Measurements from ENCODE around the gene HPSE2.

Gene HPSE2

GRCh38 chr10:98478430-98479222 is 757.0 kb downstream of the HPSE2 start:
- H3K27ac ChIP-seq = no peak overlapping the region

GRCh38 chr10:98477861-98478260 is 757.8 kb downstream of the HPSE2 start:
- H3K27ac ChIP-seq = no peak overlapping the region
- no peak for TF ChIP-seq CTCF (conservative IDR thresholded peaks at IDR 0.05)

More at GRCh38 chr10:98478430-98479222, 757.0 kb downstream of the HPSE2 start:
- no peak for TF ChIP-seq CTCF (conservative IDR thresholded peaks at IDR 0.05)

- H3K27ac ChIP-seq = no peak overlapping the region
- no peak for TF ChIP-seq CTCF (conservative IDR thresholded peaks at IDR 0.05)
Measured at GRCh38 chr10:98474628-98475027, 761.0 kb downstream of the HPSE2 start.

- TF ChIP-seq CTCF (conservative IDR thresholded peaks at IDR 0.05) = no peak
- H3K27ac ChIP-seq = no peak overlapping the region
Measured at GRCh38 chr10:98472196-98472595, 763.5 kb downstream of the HPSE2 start.

- no peak overlapping the region for H3K27ac ChIP-seq
- no peak for TF ChIP-seq CTCF (conservative IDR thresholded peaks at IDR 0.05)
Measured at GRCh38 chr10:98470850-98471249, 764.8 kb downstream of the HPSE2 start.

GRCh38 chr10:98469001-98469931 is 766.4 kb downstream of the HPSE2 start:
- H3K27ac ChIP-seq = no peak overlapping the region
- TF ChIP-seq CTCF (conservative IDR thresholded peaks at IDR 0.05) = no peak

Data from VCaP (cell line).